ENCODE measurements around the gene RNF38.

- TF ChIP-seq, protein P1, sequence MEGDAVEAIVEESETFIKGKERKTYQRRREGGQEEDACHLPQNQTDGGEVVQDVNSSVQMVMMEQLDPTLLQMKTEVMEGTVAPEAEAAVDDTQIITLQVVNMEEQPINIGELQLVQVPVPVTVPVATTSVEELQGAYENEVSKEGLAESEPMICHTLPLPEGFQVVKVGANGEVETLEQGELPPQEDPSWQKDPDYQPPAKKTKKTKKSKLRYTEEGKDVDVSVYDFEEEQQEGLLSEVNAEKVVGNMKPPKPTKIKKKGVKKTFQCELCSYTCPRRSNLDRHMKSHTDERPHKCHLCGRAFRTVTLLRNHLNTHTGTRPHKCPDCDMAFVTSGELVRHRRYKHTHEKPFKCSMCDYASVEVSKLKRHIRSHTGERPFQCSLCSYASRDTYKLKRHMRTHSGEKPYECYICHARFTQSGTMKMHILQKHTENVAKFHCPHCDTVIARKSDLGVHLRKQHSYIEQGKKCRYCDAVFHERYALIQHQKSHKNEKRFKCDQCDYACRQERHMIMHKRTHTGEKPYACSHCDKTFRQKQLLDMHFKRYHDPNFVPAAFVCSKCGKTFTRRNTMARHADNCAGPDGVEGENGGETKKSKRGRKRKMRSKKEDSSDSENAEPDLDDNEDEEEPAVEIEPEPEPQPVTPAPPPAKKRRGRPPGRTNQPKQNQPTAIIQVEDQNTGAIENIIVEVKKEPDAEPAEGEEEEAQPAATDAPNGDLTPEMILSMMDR (IDR thresholded peaks at IDR 0.05): no peak
- TF ChIP-seq POLR2A (IDR thresholded peaks at IDR 0.05): no peak
Measured at GRCh38 chr9:36363448-36363847, 36.6 kb downstream of the RNF38 start.
